HG02840 (cell line): ENCODE data around the gene MICALL2.

Source experiments
- ATAC-seq: cut with Tn5 transposase; IDR thresholded peaks from one replicate; pipeline ENCODE4 v1.9.1; 2021; ENCODE audit warnings: mild to moderate bottlenecking, moderate library complexity, moderate number of reproducible peaks; ENCODE audit not compliant: unreplicated experiment, low FRiP score

Gene MICALL2

GRCh38 chr7:1421946-1422345 is 37.3 kb downstream of the MICALL2 start:
- no peak for ATAC-seq

GRCh38 chr7:1421020-1421790 is 38.1 kb downstream of the MICALL2 start:
- ATAC-seq: no peak

DNA sequence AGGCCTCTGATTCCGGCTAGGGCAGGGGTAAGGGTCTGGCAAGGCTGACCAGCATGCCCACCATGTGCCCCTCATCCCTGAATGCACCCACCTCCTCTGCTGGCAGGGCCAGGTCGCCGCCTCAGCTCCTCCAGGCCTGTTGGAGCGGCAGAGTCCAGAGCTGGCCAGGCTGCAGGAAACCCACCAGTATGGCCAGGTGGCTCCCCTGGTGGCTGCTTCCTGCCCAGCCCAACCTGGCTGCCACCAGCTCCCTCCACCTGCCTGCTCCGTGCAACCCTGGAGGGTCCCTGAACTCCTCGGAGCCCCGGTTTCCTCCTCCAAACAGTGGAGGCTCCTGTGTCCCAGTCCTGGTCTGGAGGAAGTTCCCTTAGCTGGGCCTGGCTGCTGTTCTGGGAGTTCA is 39.6 kb downstream of the MICALL2 start:
- no peak for ATAC-seq

GRCh38 chr7:1419310-1419634 is 40.0 kb downstream of the MICALL2 start:
- ATAC-seq: no peak

DNA sequence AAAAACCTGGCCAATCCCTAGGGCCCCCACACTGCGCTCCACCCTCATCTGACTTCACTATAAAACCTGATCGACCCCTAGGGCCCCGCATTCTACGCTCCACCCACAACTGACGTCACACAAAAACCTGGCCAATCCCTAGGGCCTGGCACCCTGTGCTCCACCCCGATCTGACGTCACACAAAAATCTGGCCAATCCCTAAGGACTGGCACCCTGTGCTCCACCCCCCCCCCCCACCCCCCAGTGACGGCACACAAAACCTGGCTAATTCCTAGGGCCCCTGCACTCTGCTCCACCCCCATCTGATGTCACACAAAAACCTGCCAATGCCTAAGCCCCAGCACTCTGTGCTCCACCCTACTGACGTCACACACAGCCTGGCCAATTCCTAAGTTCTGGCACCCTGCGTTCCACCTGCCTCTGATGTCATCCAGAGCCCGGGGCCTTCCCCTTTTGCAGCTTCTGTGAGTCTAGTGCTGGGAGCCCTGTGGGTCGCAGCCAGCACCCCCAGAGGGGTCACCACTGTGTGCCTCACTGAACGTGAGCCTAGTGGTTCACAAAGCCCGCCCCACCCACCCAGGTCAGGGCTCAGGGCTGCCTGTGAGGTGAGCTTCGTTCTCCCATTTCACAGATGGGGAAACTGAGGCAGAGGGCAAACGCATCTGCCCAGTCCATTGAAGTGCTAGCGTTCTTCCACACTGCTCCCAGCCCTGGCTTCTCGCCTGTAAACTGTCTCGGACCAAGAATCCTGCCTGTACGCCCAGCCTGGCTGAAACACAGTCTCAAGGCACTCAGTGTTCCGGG is 40.6 kb downstream of the MICALL2 start:
- ATAC-seq: no peak

GRCh38 chr7:1415389-1415990 is 43.8 kb downstream of the MICALL2 start:
- ATAC-seq: no peak

- ATAC-seq: no peak
Measured at GRCh38 chr7:1413936-1414639, 45.2 kb downstream of the MICALL2 start.

GRCh38 chr7:1412322-1413261 is 46.7 kb downstream of the MICALL2 start:
- ATAC-seq: no peak

DNA sequence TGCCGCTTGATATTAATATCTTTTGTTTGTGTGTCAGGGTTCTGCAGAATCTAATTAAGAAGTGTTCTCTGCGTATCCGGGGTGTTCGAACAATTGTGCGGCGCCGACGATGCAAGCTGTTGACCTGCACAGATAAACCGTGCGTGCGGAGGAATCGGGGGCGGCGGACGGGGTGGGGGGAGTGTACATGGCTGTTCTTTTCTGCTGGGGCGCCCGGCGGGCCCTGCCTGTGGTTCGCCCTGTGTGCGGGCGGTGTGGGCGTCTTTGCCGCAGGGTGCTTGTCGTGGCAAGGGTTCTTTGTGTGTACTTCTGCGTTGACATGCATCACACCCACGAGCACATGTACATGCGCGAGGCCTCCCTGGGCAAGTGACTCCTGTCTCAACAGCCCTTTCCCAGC is 47.9 kb downstream of the MICALL2 start:
- no peak for ATAC-seq

- ATAC-seq: no peak
Measured at GRCh38 chr7:1410992-1411391, 48.3 kb downstream of the MICALL2 start.

GRCh38 chr7:1409555-1409954 is 49.7 kb downstream of the MICALL2 start:
- no peak for ATAC-seq

DNA sequence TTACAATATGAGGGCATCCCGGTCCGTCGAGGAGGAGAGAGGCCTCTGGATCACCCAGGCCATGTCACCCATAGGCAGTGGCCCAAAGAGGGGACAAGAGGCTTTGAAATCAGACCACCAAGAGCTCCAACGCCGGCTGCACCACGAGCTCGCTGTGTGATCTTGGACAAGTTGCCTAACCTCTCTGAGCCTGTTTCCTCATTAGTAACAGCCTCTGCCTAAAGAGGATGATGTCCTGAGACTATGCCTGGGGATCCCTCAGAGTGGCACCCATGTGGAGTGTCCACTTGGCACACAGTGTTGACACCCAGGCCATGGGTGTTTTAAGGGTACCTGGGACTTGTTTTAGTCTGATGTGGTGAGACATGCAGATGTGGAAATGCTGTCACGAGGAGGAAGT is 50.8 kb downstream of the MICALL2 start:
- ATAC-seq: no peak

GRCh38 chr7:1407892-1408291 is 51.4 kb downstream of the MICALL2 start:
- ATAC-seq: no peak

GRCh38 chr7:1404898-1405548 is 54.2 kb downstream of the MICALL2 start:
- ATAC-seq: no peak

- no peak for ATAC-seq
Measured at GRCh38 chr7:1404460-1404809, 54.8 kb downstream of the MICALL2 start.

GRCh38 chr7:1403638-1404459 is 55.4 kb downstream of the MICALL2 start:
- ATAC-seq: no peak

GRCh38 chr7:1402791-1403637 is 56.3 kb downstream of the MICALL2 start:
- no peak for ATAC-seq
